GM13977 (cell line): ENCODE measurements around the gene WDTC1.

Experiments
- DNase-seq: peaks from one replicate; pipeline ENCODE4 v3.0.0; 2012; ENCODE audit warnings: low spot score
- in situ Hi-C: fragments of 300-500 bp; cut with MboI; formaldehyde crosslinking; loops from one replicate; pipeline ENCODE4 v1.12.0; 2022; ENCODE audit warnings: low sequenced_read_pairs, low pct_unique_long_range_greater_than_20kb, mixed read lengths, inconsistent platforms; ENCODE audit not compliant: unreplicated experiment
- TF ChIP-seq, protein P1 (sequence below): IDR thresholded peaks from 2 replicates; pipeline ENCODE4 v1.5.1; 2012; ENCODE audit warnings: mild to moderate bottlenecking, control low read depth; ENCODE audit not compliant: insufficient read depth; ENCODE audit errors: extremely low read depth, missing control alignments

Gene WDTC1

DNA sequence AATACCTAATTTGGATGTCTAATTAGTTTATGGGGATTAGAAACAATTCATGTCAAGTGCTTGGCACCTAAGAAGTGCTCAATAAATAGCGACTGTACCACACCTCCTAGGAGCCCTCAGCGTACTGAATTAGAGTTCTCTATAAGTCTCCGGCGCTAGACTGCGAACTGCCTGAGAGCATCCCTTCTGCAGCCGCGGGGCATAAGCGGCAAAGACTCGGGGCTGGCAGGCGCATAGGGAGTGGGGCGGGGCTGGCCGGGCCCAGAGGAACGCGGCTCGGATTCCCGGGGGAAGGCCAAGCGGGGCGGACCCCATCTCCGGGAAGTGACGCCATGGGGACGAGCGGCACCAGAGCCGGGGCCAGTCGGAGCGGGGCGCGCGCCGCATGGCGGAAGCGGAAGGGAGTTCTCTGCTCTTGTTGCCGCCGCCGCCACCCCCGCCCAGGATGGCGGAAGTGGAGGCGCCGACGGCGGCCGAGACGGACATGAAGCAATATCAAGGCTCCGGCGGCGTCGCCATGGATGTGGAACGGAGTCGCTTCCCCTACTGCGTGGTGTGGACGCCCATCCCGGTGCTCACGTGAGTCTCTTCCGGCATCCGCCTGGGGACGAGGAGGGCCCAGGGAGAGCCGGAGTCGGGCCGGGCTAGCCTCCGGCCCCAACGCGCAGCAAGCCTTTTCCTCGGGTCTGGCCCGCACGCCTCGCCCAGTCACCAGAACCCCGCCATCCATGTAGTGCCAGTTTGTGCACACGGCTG is 87.6 kb downstream of the WDTC1 start, which contains the start of gene TMEM222:
TSS of gene TMEM222 (plus strand) at position 351 of the 756 bp plus-strand sequence. CDS start at position 386, 35 bp downstream.
- DNase-seq: peak; percentile 98
- TF ChIP-seq, protein P1, sequence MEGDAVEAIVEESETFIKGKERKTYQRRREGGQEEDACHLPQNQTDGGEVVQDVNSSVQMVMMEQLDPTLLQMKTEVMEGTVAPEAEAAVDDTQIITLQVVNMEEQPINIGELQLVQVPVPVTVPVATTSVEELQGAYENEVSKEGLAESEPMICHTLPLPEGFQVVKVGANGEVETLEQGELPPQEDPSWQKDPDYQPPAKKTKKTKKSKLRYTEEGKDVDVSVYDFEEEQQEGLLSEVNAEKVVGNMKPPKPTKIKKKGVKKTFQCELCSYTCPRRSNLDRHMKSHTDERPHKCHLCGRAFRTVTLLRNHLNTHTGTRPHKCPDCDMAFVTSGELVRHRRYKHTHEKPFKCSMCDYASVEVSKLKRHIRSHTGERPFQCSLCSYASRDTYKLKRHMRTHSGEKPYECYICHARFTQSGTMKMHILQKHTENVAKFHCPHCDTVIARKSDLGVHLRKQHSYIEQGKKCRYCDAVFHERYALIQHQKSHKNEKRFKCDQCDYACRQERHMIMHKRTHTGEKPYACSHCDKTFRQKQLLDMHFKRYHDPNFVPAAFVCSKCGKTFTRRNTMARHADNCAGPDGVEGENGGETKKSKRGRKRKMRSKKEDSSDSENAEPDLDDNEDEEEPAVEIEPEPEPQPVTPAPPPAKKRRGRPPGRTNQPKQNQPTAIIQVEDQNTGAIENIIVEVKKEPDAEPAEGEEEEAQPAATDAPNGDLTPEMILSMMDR: no peak
- in situ Hi-C loops: no loop called here

DNA sequence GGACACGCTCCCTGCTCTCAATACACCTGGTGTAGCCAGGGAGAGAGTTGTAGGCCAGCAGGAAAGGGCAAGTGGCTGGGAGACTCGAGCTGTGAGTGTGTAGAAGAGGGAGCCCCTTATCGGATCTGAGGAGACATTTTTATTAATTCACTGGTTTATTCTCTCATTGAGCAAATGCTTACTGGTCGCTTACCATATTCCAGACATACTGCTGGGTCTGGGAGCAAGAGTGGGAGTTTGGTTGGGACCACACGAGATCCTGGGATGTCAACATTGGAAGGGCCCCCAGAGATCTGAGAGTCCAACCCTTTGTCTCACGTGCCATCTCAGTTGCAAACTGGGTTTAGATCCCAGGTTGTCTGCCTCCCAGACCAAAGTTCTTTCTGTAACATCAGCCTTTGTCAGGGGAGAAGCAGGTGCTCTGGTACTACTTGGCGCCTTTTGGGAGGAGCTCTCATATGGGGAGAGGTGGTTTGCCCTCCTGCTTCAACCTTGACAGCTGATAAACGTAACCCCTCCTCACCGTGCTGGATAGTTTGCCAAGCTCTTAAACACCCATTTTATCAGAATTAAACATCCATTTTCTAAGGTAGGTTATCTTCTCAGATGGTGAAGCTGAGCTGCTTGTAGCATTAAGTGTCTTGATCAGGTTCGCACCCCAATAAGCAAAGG is 88.3 kb downstream of the WDTC1 start:
- in situ Hi-C loops: no loop called here

DNA sequence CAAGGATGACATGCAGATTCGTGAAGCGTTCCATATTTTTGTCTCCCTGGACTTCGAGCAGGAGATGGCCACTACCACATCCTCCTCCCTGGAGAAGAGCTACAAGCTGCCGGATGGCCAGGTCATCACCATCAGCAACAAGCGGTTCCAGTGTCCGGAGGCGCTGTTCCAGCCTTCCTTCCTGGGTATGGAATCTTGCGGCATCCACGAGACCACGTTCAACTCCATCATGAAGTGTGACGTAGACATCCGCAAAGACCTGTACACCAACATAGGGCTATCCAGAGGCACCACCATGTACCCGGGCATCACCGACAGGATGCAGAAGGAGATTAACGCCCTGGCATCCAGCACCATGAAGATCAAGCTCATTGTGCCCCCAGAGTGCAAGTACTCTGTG is 90.9 kb downstream of the WDTC1 start:
- TF ChIP-seq, protein P1: no peak
- in situ Hi-C loops: no loop called here
- DNase-seq: no peak

More for the DNA sequence above, 88.3 kb downstream of the WDTC1 start:
- DNase-seq: no peak
- TF ChIP-seq, protein P1: no peak

DNA sequence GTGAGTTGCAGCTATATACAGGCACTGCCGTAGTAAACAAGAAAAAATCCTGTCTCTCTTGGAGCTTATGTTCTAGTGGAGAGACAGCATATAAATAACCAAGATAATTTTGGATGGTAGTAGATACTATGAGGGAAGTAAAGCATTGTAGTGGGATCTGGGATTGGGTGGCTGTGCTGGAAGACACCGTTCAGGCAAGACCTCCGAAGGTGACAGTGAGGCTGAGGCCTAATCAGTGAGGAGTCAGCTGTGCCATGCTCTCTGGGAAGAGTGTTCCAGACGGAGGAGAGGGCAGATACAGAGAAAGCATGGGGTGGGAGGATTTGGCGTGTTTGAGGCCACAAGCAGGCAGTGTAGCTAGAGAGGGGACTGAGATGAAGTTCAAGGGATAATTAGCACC is 93.5 kb downstream of the WDTC1 start:
- in situ Hi-C loops: no loop called here
- DNase-seq: no peak
- TF ChIP-seq, protein P1: no peak

DNA sequence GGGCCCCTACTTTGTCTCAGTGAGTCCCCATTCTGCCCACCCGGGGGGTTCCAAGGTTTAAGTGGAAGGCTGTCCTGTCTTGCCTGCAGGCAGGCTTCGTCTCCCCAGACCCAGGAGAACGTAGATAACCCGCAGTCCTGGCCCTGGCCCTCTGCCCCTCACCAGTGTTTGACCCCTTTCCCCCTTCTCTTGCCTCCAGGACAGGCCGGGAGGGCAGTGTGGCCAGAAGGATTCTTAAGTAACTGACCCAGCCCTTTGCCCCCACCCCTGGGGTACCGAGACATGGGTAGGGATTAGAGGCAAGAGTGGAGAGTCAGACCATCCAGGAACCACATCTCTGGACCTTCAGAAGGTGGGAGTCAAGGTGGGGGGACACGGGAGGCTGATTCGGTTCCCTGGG is 96.4 kb downstream of the WDTC1 start:
- in situ Hi-C loops: no loop called here
- DNase-seq: no peak
- TF ChIP-seq, protein P1: no peak

DNA sequence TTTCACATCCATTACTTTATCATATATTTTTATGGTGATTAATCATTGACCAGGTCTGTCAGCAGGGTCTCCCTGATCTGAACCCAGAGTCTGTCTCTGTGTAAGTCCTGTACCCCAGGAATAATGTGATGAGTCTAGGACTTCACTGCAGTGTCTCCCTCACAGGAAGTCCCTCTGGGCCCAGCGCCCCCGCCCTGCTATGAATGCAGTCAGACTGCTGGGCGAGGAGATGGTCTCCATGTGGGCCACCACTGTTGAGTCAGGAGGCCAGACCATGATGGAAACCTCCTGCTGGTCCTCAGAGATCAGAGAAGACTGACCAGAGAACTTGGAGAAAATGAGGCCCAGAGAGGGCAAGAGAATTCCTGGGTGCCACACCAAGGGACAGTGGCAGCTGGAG is 97.0 kb downstream of the WDTC1 start:
- TF ChIP-seq, protein P1: no peak
- in situ Hi-C loops: no loop called here
- DNase-seq: no peak
